Measurements from ENCODE around the gene ACER3.

The ACER3 gene

DNA sequence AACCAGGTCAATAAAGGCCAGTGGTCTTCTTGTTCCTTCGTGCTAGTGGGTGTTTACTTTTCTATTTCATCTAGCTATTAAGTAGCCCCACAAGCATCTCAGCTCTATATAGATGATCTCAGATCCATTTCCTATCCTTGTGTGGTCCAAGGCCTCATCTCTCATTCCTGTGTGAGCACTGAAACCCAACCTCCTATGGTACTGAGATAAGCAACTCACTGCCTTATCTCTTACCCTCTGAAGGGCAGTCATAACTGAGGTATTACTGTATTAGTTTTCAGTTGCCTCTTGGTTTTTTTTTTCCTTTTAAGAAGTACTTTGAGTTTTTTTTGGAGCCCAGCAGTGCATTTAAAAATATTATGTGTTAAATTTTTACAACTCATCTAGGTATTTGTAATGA lies 28.3 kb downstream of the ACER3 start:
- TF ChIP-seq EZH2phosphoT487 (IDR thresholded peaks at IDR 0.05; ENCODE audit: low read depth) (no peak), CTCF (IDR thresholded peaks at IDR 0.05; ENCODE audit: low read depth, low read length) (no peak)
- Histone ChIP-seq H3K27me3 (ENCODE audit: low read depth, low read length) (no peaks in the 10 kb centered on the region), H3K4me2 (ENCODE audit: low read length) (no peak overlapping the region), H3K4me3 (ENCODE audit: low read length) (no peak overlapping the region), H3K27ac (ENCODE audit: low read length) (no peak overlapping the region), H3K9ac (ENCODE audit: low read length) (no peak overlapping the region), H3K79me2 (ENCODE audit: low read length) (peaks cover 11% of the 10 kb centered on the region), H3K9me3 (ENCODE audit: insufficient read depth, low read length) (no peaks in the 10 kb centered on the region), H4K20me1 (ENCODE audit: insufficient read depth, low read length) (no peaks in the 10 kb centered on the region; the same call in 1 of the 2 replicates), H2AFZ (ENCODE audit: low read depth, low read length) (no peak overlapping the region), H3K36me3 (replicated peaks; ENCODE audit: low read depth, low read length) (no peaks in the 10 kb centered on the region), H3K4me1 (ENCODE audit: low read length) (peaks cover 6% of the 10 kb centered on the region; the same call in 1 of the 2 replicates)

DNA sequence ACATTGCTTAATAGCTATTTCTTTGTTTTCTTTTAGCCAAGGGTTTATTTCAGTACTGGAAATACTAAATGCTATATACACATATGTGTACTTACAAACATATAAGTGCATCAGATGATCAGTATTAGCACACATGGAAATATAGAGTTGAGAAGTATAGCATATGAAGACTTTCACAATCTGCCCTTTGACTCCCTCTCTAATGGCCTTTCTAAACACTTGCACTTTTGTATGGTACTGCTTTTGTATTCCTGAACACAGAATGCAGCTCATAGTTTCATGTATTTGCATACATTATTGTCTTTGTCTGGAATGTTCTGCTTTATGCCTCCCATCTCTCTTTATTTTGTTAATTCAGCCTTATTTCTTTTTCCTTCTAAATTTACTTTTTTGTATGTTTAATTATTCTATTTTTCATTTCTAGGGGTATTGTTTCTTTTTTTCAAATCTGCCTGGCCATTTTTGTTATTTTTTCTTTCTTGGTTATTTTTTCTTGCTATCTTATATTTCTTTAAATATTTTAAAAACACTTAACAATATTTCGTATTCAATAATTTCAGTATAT lies 28.8 kb downstream of the ACER3 start:
- Histone ChIP-seq H3K4me2 (ENCODE audit: low read length) (no peak overlapping the region), H3K27ac (ENCODE audit: low read length) (no peak overlapping the region), H2AFZ (ENCODE audit: low read depth, low read length) (no peak overlapping the region), H3K79me2 (ENCODE audit: low read length) (peaks cover 7% of the 10 kb centered on the region; the same call in 1 of the 2 replicates), H3K9ac (ENCODE audit: low read length) (no peak overlapping the region), H3K4me3 (ENCODE audit: low read length) (no peak overlapping the region), H4K20me1 (ENCODE audit: insufficient read depth, low read length) (no peaks in the 10 kb centered on the region), H3K4me1 (ENCODE audit: low read length) (peaks cover 6% of the 10 kb centered on the region; the same call in 1 of the 2 replicates), H3K9me3 (ENCODE audit: insufficient read depth, low read length) (no peaks in the 10 kb centered on the region), H3K27me3 (ENCODE audit: low read depth, low read length) (no peaks in the 10 kb centered on the region), H3K36me3 (replicated peaks; ENCODE audit: low read depth, low read length) (no peaks in the 10 kb centered on the region)
- TF ChIP-seq CTCF (IDR thresholded peaks at IDR 0.05; ENCODE audit: low read depth, low read length) (no peak), EZH2phosphoT487 (IDR thresholded peaks at IDR 0.05; ENCODE audit: low read depth) (no peak)

DNA sequence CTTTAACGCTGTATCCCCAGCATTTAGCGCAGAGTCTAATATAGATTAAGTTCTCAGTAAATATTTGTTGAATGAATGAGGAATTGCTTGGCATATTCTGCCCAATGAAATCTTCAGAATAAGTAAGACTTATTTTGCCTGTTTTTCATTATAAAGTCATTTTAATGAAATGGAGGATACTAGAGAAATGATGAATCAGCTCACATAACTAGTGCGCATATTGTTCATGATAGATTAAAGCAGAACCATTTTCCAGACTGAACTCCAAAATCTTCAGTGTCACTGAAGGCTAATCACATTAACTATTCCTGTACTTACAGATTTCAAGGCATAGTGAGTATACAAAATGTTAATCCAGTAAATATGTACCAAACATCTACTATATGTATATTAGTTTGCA lies 29.6 kb downstream of the ACER3 start:
- no peaks in the 10 kb centered on the region for H3K9me3 ChIP-seq (ENCODE audit: insufficient read depth, low read length)
- no peak overlapping the region for H3K4me3 ChIP-seq (ENCODE audit: low read length)
- no peaks in the 10 kb centered on the region for H3K27me3 ChIP-seq (ENCODE audit: low read depth, low read length)
- H3K4me2 ChIP-seq (ENCODE audit: low read length), result no peak overlapping the region
- H3K4me1 ChIP-seq (ENCODE audit: low read length), result peaks cover 3% of the 10 kb centered on the region; the same call in 1 of the 2 replicates
- H3K9ac ChIP-seq (ENCODE audit: low read length), result no peak overlapping the region
- H3K79me2 ChIP-seq (ENCODE audit: low read length), result peaks cover 7% of the 10 kb centered on the region; the same call in 1 of the 2 replicates
- TF ChIP-seq CTCF (IDR thresholded peaks at IDR 0.05; ENCODE audit: low read depth, low read length) (no peak), EZH2phosphoT487 (IDR thresholded peaks at IDR 0.05; ENCODE audit: low read depth) (no peak)
- no peaks in the 10 kb centered on the region for H4K20me1 ChIP-seq (ENCODE audit: insufficient read depth, low read length)
- no peak overlapping the region for H3K27ac ChIP-seq (ENCODE audit: low read length)
- no peaks in the 10 kb centered on the region for H3K36me3 ChIP-seq (replicated peaks; ENCODE audit: low read depth, low read length)
- no peak overlapping the region for H2AFZ ChIP-seq (ENCODE audit: low read depth, low read length)

GRCh38 chr11:76891285-76891684 lies 30.6 kb downstream of the ACER3 start:
- Histone ChIP-seq H3K4me1 (ENCODE audit: low read length) (no peaks in the 10 kb centered on the region), H2AFZ (ENCODE audit: low read depth, low read length) (no peak overlapping the region), H3K4me3 (ENCODE audit: low read length) (no peak overlapping the region), H3K9ac (ENCODE audit: low read length) (no peak overlapping the region), H3K4me2 (ENCODE audit: low read length) (no peak overlapping the region), H3K79me2 (ENCODE audit: low read length) (0 out of 2 replicates have a peak, but pooled peaks cover 3% of the 10 kb centered on the region), H3K36me3 (replicated peaks; ENCODE audit: low read depth, low read length) (no peaks in the 10 kb centered on the region), H3K9me3 (ENCODE audit: insufficient read depth, low read length) (no peaks in the 10 kb centered on the region), H4K20me1 (ENCODE audit: insufficient read depth, low read length) (no peaks in the 10 kb centered on the region), H3K27ac (ENCODE audit: low read length) (no peak overlapping the region), H3K27me3 (ENCODE audit: low read depth, low read length) (no peaks in the 10 kb centered on the region)
- TF ChIP-seq CTCF (IDR thresholded peaks at IDR 0.05; ENCODE audit: low read depth, low read length) (no peak), EZH2phosphoT487 (IDR thresholded peaks at IDR 0.05; ENCODE audit: low read depth) (no peak)
